NCI-H1417 treated with DMSO at 0.1 percent for 48 hours (cell line): ENCODE data around the gene COL16A1.

Source experiments
- DNase-seq: peaks from one replicate; lab custom pipeline; 2025; lab: John Stamatoyannopoulos, UW

The COL16A1 gene

GRCh38 chr1:31623365-31623764 is 80.5 kb downstream of the COL16A1 start:
- no peak for DNase-seq

DNA sequence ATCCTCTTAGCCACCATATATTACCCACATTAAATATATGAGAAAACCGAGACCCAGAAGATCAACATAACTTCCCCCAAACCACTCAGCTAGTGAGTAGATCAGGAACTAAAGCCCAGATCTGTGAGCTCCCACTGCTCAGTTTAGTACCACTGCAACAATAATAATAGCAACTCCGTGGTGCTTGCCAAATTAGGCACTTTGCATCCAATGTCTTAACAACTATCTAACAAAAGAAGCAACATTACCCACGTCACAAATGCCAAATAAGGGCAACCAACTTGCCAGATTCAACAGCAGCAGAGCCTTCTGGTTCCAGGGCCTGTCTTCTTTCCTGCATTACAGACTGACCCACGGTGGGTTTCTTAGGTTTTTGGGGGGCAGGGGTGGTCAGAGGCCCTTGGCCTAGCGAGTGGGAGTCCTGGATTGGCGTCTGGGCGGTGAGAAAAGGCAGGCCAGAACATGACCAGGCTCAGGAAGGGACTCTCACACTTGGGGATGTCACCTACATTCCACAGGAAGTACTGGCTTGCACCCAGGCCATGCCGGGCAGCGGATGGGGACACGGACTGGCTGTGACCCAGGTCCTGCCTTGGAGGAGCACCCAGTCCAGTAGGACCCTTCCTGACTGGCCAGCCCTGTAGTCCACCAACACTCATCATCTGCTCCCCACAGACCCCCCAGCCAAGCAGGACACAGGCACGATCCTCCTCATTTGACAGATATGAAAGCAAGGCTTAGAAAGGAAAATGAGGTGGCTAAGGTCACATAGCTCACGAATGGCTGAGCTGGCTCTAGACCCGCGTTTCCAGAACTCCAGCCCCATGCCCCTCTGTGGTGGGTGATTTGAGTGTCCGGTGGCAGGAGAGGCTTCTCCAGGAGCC is 81.7 kb downstream of the COL16A1 start:
- DNase-seq, result no peak

DNA sequence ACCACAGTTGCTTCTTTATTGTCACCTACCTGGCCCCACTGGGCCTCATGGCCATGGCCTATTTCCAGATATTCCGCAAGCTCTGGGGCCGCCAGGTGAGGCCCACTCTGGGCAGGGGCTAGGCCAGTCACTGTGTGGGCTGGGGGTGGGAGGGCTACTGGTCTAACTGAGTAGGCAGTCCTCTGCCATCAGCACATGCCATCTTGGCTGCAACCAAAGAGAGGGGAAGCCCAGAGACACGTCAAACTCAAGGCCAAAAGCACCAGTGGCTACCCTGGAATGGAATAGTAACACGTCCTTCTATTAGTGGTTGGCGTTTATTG is 82.4 kb downstream of the COL16A1 start:
- no peak for DNase-seq

- DNase-seq, result no peak
These were observed 83.0 kb downstream of the COL16A1 start for GRCh38 chr1:31620631-31621497.

DNA sequence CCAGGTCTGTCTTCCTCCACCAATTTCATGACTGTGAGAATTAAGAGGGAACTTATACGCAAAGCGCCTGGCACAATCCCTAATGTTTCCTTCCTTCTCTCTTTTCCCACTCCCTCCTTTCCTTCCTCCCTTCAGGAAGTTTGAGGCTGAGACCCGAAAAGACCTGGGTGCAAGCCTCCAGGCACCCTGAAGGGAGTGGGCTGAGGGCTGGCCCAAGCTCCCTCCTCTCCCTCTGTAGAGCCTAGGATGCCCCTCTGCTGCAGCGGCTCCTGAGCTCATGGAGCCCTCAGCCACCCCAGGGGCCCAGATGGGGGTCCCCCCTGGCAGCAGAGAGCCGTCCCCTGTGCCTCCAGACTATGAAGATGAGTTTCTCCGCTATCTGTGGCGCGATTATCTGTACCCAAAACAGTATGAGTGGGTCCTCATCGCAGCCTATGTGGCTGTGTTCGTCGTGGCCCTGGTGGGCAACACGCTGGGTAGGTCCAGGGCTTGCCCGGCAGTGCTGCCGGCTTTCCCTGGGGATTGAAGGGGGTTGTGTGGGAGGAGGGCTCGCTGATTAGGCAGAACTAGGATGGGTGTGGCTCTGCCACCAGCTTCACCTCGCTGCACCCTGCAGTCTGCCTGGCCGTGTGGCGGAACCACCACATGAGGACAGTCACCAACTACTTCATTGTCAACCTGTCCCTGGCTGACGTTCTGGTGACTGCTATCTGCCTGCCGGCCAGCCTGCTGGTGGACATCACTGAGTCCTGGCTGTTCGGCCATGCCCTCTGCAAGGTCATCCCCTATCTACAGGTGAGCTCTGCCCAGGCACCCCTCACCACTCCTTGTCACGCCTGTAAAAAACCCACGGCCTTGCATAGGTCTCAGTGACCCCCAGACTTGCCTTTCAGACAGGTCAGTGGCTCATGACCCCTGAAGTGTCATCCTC is 84.6 kb downstream of the COL16A1 start:
- DNase-seq, result no peak

DNA sequence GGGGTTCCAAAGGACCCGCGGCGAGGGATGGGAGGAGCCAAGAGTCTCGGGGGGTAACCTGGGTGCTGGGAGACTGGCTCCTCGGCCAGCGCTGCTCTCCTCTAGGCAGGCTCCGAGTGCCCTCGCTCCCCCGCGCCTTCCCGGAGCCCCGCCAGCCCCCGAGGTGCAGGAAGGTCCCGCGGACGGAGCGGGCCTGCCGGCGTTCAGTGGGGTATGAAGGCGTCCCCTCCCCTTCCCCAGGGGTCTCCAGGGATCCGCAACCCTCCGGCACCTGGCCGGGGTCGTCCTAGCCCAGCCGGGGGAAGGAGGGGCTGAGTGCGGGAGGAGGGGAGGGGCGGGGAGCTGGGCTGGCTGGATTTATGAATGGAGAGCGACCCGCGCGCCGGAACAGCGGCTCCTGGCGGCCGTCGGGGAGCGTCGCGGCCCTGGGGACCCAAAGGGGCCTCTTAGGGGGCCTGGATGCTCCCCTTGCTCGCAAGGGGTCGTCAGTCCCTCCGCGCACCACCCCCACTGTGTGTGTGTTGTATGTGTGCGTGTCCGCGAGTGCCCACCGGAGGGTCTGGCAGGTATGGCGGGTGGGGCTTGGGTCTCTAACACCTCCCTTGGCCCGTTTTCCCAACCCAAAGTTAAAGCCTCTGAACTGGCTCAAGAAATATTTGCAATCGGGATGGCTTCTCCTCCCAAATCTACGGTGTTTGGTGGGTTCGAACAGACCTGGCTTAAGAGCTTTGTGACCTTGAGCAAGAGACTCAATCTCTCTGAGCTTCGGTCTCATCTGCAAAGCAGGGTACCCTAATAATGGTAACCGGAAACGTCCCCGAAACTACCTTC is 85.7 kb downstream of the COL16A1 start:
- no peak for DNase-seq

DNA sequence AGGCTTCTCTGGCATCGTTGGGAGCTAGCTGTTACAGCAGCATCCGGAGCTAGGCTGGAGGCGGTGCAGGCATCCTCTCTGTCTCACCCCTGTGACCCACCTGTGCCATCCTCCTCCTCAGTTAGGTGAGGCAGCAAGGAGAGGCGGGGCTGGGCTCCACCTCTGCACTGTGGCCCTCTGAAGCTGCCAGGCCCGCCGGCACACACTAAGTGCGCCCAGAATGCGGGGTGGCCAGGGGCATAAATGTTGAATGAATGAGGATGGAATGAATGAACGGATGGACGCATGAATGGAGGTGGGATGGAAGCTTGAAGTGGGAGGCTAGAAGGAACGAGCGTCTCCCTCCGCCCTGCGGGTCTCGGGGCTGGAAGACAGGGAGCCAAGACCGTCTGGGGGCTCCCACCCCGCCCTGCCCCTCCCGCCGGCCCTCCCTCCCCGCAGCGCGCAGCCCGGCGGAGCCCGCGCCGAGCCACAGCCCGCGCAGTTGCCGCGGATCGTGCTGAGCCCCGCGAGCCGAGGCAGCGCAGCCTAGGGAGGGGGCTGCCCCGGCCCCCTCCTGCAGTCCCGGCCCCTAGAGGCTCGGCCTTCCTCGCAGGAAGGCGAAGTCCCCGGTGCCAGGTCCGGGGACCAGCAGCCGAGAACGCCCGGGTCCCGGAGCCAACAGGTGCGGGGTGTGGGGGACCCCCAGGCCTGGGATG is 86.5 kb downstream of the COL16A1 start, which contains the start of gene HCRTR1:
Gene HCRTR1, plus strand, starts transcription at position 472 of the 698 bp plus-strand sequence. CDS start 1,504 bp downstream, outside the sequence.
- DNase-seq, result no peak

GRCh38 chr1:31615939-31616338 is 87.9 kb downstream of the COL16A1 start:
- DNase-seq, result no peak

DNA sequence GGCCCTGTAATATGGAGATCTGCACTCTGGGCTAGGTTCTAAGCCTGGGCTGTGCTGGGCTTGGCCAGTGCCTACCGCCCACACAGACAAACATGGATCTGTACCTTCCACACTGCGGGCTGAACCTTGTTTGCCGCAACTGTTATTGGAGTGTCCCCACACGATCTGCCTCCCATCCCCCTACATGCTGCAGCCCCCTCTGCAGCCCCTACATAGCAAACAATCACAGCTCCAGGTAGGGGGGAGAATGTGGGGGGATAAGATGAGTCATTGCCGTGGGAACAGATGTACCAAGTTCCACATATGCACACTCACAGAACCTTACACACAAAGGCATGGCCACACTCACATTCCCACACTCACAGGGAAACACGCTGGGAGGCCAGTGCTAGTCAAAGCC is 88.4 kb downstream of the COL16A1 start:
- no peak for DNase-seq

DNA sequence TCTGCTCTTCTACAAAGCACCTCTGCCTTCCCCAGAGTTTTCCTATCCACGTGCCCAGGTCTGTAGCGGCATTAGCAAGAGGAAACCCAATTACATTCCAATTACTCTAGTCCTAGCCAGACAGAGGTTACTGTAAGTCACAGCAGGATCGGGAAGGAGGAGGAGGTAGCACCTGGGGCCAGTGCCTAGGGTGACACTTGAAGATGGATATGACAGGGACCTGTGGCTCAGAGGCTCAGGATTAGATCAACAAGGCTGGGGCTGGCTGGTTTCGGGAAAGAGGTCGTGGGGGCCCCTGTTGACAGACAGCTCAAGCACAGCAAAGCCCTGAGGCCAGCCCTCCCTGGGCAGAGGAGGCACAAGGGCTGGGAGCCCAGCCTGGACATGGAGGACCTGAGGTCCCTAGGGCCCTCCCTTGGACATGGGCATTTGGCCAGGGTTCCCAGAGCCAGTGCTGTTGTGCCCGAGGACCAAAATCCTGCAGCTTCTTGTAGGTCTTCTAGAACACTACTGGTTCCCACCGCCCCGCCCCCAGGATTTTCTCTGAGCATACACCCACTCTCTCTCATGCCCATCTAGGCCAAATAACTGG is 89.3 kb downstream of the COL16A1 start:
- no peak for DNase-seq

DNA sequence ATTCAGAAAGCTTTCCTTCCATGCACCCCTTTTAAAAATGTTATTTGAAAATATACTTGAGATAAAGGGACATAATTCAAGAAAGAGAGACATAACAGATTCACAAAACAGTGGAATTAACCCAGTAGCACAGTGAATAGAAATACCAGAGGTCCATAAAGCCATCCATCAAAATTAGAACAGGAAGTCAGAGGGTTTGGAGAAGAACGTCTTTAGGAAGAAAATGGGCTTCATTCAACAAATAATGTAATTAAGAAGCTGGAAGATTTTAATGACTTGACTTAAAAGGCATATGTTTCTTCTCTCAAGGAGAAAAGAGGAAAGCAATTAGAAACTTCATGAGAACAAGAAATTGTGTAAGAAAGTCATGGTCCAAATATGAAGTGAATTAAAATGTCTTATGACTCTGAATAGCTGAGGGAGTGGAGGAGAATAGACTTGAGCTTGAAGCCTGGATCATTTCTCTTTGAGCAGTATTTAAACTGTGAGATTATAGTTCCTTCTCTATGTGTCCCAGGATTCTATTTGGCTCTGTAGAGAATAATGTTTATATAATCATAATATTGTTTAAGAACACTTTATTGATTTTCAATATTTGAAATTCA is 94.2 kb downstream of the COL16A1 start:
- no peak for DNase-seq

DNA sequence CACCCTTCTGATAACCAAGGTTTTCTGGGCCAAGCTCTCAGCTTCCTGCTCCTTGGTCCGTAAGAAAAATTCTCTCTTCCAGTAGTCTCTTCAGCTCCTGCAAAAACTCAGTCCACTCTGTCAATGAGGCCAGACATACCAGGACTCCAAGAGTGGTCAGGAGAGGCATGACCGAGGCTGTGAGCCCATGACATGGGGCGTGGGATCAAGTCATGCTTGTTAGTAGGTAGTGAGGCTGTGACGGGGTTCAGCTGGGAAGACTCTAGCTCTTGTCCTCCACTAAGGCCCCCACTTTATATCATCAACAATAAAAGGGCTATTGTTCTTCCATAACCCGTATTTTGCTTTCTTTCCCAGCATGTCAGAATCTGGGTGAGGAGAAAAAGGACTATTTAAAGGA is 96.5 kb downstream of the COL16A1 start:
- DNase-seq, result no peak

GRCh38 chr1:31605908-31606427 is 97.8 kb downstream of the COL16A1 start:
- DNase-seq, result no peak
